Measurements from ENCODE around the gene MKX.

MKX gene, protein sequence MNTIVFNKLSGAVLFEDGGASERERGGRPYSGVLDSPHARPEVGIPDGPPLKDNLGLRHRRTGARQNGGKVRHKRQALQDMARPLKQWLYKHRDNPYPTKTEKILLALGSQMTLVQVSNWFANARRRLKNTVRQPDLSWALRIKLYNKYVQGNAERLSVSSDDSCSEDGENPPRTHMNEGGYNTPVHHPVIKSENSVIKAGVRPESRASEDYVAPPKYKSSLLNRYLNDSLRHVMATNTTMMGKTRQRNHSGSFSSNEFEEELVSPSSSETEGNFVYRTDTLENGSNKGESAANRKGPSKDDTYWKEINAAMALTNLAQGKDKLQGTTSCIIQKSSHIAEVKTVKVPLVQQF

DNA sequence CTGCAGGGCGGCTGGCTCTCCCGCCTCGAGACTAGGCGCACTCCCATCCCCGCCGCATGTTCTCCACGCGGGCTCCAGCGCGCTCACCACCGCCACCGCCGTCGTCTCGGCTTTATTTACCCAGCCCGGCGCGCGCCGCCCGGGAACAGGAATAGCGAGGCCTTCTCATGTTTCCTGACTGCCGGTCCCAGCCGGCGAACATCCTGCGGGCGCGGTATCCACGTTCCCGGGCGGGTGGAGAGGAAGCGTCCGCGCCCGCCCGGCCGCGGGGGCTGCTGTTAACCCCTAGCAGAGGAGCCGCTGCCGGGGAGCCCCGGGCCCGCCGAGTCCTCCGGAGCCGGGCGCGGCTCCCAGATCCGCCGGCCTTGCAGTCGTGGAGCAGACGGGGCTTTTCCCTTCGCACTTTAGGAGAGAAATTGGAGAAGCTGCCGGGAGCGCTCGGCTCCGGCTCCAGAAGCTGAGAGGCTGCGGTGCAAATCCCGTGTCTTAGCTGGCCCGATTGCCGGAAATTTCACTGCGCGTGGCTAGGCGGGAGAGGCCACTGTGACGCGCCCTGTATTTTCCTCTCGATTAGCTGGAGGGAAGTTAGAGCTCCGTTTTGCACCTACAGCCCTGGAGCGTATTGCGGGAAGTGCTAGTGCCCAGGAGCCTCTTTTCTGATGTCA, at the start of gene MKX:
MKX (minus strand) TSS at position 88 of the 665 bp plus-strand sequence. CDS start 2,404 bp downstream, outside the sequence.
- no peak for DNase-seq

DNA sequence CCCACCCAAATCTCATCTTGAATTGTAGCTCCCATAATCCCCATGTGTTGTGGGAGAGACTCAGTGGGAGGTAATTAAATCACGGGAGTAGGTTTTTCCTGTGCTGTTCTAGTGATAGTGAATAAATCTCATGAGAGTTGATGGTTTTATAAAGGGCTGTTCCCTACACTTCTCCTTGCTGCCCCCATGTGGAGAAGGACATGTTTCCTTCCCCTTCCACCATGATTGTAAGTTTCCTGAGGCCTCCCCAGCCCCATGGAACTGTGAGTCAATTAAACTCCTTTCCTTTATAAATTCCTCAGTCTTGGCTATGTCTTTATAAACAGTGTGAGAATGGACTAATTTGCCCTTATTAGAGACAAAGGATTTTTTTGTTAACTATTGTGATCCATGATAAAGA, 48.5 kb upstream of the MKX start:
- DNase-seq: no peak

DNA sequence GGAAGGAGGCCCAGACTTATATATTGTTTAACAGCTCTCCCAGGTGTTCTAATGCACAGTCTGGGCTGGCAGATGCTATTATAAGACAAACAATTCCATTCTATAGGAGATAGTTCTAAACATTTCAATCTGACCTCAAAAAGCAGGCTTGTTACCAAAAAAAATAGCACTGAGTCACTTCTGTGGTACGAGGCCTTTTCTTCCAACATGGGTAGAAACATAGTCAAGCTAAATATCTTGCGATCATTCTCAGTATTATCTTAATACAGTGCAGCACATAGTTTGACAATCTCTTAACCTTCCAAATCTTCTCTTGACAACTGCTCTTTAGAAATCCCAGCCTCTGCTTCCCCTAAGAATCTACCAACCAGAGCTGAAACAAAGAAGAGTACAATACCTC, 46.6 kb upstream of the MKX start:
- no peak for DNase-seq

DNA sequence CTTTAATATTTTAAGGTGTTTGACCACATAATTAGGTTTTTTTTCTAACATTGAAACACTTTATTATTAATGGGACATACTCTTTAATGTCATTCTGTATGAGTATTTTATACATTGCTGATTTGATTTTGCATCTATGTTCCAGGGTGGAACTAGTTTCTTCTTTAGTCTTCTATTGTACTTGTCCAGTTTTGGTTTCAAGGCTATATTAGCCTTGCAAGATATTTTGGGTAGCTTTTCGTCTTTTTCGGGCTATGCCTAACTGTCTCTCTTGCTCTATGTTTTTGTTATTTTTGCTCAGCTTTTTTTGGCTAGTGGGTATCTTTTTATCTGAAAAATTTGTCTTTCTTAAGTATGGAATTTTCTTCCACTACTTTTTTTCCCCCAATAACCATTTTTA, 38.7 kb upstream of the MKX start:
- DNase-seq: no peak

DNA sequence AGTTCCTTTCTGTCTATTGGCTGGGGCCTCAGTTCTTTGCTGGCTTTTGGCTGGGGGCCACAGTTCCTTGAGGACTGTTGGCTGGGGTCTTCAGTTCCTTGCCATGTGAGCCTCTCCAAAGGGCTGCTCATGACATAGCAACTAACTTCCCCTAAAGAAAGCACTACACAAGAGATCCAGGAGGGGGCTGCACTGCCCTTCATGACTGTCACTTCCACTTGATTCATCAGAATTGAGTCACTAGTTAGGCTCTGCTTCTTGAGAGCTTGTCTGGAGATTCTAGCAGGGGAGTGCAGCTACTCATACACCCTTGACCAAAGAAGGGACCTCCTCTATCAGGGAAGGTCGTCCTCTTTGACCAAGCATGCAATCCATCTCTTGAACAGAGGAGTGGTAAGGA, 38.0 kb upstream of the MKX start:
- no peak for DNase-seq

DNA sequence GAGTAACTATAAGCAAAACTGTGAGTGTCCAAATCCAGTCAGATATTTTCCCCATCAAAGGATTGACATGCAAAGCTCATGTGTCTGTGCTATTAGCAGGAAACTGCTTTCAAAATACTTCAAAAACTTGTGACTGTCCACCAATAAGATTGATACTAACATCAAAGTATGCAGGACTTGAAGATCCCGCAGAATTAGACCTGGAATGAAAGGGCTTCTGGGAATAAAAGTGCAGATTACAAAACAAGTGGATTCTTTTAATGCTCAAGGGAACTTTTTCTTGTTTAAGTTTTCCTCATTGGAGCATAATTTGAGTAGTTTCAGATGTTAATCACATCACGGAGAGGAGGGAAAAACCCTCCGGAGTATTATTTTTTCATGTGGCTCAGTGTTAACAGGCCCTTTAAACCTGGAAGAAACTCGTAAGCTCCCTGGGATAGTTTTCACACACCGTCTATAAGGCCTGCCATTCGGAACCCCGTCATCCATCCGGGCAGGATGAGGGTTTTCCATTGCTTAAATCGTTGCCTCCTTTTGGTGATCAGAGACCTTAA, 33.9 kb upstream of the MKX start:
- DNase-seq: no peak

DNA sequence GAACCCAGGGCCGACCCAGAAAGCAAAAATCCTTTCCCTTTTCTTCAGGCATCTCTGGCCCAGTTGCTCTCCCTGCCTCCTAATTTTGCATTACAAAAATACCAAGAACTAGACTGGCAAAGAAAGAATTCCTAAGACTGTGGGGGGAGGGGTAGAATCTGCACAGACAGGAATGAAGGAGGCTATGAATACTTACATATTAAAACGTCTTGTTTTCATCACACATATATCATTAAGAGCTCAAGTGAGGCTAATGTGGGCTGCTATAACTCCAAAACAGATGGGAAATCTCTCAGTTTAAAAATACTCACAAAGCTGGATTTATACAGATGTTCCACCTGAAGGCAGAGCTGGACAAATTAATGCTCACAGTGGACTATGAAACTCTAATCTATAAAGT, 29.2 kb upstream of the MKX start:
- DNase-seq: no peak

DNA sequence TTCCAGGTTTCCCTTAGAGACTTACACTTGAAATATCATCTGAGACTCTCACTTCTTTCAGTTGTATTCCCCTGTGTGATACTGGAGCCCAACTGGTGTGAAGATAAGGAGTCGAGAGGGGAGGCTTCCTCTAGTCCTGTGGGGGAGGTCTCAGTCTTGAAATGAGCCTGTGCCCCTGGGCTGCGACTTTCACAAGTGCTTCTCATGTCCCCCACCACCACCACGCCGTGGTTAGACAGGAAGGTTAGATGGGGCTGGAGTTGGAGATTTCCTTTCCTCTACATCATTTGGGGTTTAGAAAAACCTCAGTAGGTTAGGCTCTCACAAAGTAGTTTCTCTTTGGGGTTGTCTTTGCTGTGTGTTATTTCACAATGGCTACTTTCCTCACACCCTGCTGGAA, 25.6 kb upstream of the MKX start:
- no peak for DNase-seq

DNA sequence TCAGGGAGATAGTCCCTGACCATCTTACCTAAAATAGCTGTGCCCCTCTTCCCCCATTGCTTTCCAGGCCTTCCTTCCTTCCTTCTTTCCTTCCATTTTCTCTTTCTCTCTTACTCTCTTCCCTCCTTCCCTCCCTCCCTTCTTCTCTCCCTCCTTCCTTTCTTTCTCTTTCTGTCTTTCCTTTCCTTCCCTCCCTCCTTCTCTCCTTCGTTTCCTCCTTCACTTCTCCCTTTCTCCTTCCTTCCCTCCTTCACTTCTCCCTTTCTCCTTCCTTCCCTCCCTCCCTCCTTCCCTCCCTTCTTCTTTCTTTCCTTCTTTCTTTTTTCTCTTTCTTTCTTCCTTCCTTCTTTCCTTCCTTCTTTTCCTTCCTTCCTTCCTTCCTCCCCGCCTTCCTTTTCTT, 24.6 kb upstream of the MKX start:
- no peak for DNase-seq

DNA sequence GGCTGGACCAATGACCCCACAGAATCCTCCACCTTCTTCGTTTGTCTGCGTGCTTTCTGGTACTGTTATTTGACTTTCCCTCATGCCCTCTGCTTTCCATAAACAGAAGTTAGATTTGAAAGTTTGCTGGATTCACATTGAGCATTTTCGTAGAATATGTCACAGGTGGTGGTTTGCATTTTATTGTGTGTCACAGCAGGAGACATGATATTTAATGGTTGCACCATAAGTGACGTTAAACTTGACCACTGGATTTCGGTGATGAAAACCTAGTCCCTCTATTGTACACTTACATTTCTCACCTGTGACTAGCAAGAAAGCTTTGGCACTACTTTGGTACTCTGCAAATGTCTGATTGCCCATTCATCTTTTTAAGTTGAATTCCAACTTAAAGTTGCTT, 15.2 kb upstream of the MKX start:
- no peak for DNase-seq

DNA sequence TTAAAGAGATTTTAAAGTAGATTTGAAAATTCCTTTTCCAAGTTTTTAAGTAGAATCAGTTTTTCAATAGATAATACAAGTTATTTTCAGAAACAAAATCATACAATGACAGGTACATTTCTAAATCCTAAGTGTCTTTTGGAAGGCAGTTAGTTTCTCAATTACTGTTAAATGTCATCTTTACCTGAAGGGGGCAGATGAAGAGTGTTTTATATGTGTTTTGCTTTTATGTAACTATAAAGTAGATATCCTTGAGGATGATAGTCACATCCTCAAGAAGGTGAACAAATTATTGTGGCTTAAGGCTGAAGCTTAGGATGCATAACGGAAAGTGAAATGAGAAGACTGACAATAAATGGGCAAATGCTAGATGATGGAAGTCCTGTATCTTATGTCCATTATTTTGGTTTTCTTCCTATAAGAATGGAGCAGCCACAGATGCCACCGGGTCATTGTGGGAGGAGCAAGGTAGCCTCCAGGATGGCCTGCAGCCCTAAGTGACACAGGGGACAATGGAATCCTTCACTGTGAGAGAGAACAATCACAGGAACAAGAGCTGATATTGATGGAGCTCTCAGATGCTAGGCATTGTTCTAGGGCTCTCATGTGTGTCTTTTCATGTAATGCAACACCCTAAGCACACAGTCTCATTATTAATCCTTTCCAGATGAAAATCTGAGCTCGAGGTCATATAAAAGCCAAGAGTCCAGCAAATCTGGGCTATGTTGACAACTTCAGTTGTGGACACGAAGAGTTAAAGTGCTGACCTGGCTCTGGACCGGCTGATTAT, 14.1 kb upstream of the MKX start:
- DNase-seq: no peak

DNA sequence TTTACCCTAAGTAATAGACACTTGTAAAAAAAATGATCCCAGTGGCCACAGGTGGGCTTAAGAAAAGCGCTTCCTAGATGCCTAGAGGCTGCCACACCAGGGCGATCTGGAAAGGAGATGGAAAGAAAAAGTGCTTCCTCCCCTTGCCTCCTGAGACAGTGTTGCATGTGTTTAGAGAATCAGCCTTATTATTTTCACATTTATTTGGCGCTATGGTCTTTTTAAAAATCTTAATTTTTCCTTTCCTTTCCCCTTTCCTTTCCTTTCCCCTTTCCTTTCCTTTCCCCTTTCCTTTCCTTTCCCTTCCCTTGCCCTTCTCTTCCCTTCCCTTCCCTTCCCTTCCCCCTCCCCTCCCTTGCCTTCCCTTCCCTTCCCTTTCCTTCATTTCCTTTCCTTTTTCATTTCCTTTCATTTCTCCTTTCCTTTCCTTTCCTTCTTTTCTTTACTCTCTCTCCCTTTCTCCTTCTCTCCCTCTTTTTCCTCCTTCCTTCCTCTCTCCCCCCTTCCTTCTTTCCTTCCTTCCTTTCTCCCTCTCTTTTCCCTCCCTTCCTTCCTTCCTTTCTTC, 7.1 kb upstream of the MKX start:
- DNase-seq: no peak

DNA sequence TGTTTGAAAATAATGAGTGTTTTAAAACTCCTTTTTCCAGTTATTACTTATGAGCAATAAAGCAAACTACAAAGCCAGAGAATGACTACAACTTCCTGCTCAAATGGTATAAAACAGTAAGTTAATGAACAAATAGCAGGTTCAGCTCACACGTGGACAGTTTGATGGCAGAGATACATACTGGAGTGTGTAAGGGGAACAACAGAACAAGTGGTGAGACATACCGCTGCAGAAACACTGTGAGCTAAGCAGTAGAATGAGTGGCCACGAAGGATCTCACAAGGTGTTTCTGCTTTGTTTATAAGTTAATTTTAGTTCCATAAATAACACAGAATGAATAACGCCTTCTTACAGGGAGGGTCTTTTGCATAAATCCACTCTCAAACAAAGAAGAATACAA, 3.0 kb upstream of the MKX start:
- DNase-seq: no peak

DNA sequence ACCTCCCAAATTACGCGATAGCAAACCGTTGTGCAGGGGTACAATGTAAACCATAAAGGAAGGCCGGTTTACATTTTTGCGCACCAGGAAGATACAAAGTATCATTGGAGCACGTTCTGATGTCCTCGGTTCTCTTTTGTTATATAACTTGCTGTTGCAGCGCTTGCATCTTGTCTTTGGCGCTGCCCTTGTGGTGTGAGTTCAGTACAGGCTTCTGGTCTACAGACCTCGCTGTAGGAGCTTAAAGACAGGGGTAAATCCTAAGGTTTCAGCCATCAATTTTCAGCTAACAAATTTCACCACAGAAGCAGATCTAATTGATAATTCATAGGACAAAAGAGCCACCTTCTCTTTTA, 1.5 kb upstream of the MKX start:
- no peak for DNase-seq

DNA sequence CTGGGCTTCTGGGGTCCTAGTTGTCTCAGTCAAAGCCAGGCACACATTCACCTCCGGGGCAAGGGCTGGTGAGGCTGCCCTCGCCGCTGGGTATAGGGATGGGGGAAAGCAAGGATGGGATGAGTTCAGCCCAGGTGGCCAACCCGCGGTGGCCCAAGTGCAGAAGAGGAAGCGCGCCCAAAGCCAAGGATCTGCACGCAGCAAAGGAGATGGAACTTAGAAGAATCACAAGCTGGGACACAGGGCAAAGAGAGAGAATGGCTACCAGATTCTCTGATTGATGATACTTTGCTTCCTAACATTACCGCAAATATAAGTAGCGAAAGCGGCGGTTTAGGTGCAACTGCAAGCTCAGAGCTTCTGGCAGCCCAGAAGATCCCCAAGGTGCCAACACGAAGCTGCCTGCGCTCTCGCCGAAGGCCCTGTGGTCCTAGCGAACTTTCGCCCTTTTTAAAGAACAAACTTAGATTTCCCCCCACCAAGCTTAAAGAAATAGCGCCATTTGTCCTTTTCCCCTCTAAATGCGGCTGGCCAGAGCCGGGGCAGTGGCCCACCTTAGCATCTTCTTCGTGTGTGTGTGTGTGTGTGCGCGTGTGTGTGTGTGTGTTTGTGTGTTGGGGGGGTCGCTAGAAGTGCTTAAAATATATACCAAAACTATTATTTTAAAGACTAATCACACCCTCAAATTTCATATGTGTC, 927 bp upstream of the MKX start:
- DNase-seq: no peak

DNA sequence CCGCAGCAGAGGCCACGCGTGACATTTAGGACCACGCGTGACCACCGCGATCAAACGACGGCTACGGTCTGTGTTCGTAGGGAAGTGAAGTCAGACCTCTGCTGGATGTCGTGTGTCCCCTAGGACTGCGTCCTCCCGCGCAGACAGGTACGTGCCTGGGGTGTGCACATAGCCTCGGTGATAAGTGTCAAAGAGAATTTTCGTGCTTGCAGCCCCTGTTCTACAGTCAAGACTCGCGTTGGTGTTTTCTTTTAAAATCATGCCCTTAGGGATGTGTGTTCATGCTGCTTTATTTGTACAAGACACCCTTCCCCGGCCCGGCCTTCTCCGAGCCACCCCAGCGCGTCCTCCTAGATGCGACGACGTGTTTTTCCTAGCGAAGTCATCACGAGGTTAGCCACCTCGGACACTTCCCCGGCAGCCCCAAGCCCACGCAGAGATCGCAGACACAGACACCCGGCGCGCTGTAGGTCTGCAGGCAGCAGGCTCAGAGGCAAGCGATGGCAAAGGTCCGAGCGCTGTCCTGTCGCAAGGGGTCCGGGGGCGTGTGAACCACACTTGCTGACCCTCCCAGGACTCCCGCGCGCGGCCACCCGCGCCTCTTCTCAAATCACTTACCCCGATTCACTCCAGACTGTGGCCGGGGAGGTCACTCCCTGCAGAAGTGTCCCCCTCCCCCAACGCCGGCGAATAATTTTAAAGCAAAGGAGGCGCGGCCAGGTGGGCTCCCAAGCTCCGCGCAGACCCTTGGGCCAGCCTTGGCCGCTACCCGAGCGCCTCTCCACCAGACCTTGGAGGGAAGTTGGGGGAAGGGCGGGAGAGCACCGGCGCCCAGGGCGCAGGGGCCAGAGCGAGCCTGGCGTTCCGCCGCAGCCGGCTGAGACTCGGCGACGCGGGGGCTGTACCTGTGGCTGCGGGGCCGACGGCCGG, 552 bp downstream of the MKX start:
- no peak for DNase-seq

DNA sequence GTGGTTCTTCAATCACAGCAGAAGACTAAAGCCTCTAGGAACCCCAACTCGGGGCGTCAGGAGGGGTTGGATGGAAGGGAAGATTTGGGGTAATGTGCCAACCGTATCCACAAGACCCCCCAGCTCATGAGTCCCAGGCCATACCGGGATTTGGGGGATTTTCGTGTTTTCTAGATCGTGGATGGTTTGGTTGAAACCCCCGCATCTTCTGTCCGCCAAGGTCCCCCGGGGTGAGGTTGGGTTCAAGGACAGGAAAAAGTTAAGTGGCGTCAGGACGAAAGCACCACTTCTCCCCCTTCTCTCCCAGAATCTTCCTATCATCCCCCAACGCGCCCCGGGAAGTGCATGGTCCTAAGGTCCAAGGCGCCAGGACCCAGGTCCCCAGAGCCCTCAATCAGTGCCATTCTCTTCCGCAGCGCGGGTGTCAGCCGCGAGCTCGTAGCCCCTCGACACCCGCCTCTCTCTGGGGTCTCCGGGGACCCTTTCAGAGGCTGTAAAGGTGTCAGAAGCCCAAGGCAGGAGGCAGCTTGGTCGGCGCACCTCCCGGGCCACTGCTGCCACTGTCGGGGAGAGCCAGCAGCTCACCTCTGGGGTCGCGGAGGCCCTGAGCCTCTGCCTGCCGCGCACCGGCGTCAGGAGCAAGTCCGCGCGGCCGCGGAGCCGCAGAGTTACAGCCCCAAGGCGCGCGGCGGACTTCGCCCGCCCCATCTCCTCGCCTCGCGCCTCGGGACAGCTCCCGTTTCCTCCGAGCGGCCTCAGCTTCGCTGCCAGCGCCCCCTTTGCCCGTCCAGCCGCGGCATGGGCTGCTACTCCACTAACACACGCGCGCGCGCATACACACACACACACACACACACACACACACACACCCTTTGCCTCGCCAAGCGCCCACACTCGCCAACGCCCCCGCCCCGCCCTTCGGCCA, 1.5 kb downstream of the MKX start:
- no peak for DNase-seq

DNA sequence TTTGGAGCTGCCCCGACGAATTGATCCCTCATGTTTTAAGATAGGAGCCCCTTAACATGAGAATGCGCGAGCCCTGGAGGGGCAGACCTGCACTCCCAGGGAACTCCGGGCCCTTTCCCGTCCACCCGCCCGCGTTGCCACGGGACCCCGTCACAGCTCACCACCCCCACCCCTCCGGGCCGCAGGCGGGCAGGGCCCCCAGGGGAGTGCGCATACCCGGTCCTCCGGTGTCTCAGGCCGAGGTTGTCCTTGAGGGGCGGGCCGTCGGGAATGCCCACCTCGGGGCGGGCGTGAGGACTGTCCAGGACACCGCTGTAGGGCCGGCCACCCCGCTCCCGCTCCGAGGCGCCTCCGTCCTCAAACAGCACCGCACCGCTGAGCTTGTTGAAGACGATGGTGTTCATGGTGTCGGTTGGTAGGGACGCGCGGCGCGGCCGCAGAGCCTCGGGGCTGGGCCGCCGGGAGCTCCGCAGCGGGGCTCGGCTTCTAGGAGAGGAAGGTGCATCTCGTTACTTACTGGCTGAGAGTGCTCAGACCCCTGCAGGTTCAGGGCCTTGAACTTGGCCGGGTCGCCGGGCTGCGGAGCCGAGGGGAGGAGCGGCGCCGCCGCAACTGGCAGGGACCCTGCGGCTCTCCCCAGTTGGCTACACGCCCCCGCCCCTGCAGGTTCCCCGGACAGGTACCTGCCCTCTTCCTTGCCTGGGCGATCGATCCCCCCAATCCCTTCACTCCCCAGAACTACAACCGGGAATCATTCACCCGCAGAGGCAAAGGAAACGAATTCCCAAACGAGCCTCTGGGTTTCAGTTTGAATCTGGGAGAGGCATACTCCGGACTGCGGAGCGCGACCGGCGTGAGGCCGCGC, 2.4 kb downstream of the MKX start:
- DNase-seq: no peak

All from NCI-H774 (cell line).